CD4-positive, alpha-beta memory T cell (primary cell): ENCODE data around the gene GPR87. TPM values are rescaled to one million over a fixed set of nuclear protein-coding genes. Genes with fewer than 3 reads are reported as not detected.

Experiments used
- CTCF ChIA-PET: fragments of 350-600 bp; sonication (Branson Sonifier 250); formaldehyde crosslinking; loops from one replicate; lab custom pipeline; 2021; ENCODE audit warnings: inconsistent platforms; ENCODE audit not compliant: partially characterized antibody; lab: Charles Lee
- POLR2A ChIA-PET: fragments of 350-600 bp; sonication (Branson Sonifier 250); formaldehyde crosslinking; loops from one replicate; lab custom pipeline; 2021; ENCODE audit not compliant: partially characterized antibody; lab: Charles Lee
- DNase-seq, 5 donors: peaks; one replicate each; pipeline versions ENCODE4 v3.0.0 to v3.0.0-alpha.2; 2020 to 2022; ENCODE audit warnings: mixed read lengths in 1 of 5
- H3K27ac ChIP-seq: one replicate; pipeline ENCODE4 v1.7.0; 2013; ENCODE audit warnings: low read depth, low read length
- H3K27me3 ChIP-seq: 2 replicates; pipeline ENCODE4 v1.7.0; 2013; ENCODE audit warnings: mild to moderate bottlenecking, low read length, moderate library complexity; ENCODE audit not compliant: insufficient read depth
- H3K36me3 ChIP-seq: 2 replicates; pipeline ENCODE4 v1.7.0; 2013; ENCODE audit warnings: mild to moderate bottlenecking, low read length, moderate library complexity; ENCODE audit not compliant: insufficient read depth
- H3K4me1 ChIP-seq: 2 replicates; pipeline ENCODE4 v1.7.0; 2013; ENCODE audit warnings: mild to moderate bottlenecking, low read length, moderate library complexity; ENCODE audit not compliant: insufficient read depth
- H3K4me3 ChIP-seq, 2 donors: one replicate each; pipeline ENCODE4 v1.7.0; 2013; ENCODE audit warnings: low read length in 2 of 2, mild to moderate bottlenecking in 1 of 2
- H3K9me3 ChIP-seq, 2 donors: one replicate each; pipeline ENCODE4 v1.7.0; 2013; ENCODE audit warnings: low read length in 2 of 2, control low read depth in 1 of 2; ENCODE audit not compliant: control insufficient read depth in 1 of 2
- H3K27ac Mint-ChIP-seq, 7 donors: one replicate each; pipeline ENCODE4 v1.8.0; 2020 to 2021; ENCODE audit warnings: mixed read lengths in 7 of 7, mild to moderate bottlenecking in 6 of 7, inconsistent platforms in 3 of 7, moderate library complexity in 3 of 7
- H3K27me3 Mint-ChIP-seq, 2 donors: one replicate each; pipeline ENCODE4 v1.8.0; 2020 to 2021; ENCODE audit warnings: mixed read lengths in 2 of 2
- H3K36me3 Mint-ChIP-seq, 2 donors: one replicate each; pipeline ENCODE4 v1.8.0; 2020 to 2021; ENCODE audit warnings: mixed read lengths in 2 of 2, inconsistent platforms in 1 of 2, mild to moderate bottlenecking in 1 of 2
- H3K4me1 Mint-ChIP-seq, 4 donors: one replicate each; pipeline ENCODE4 v1.8.0; 2020 to 2021; ENCODE audit warnings: mixed read lengths in 4 of 4, mild to moderate bottlenecking in 1 of 4
- H3K4me3 Mint-ChIP-seq, 8 donors: one replicate each; pipeline ENCODE4 v1.8.0; 2020 to 2021; ENCODE audit warnings: mixed read lengths in 8 of 8, mild to moderate bottlenecking in 7 of 8, moderate library complexity in 6 of 8, inconsistent platforms in 3 of 8
- H3K9me3 Mint-ChIP-seq, 8 donors: one replicate each; pipeline ENCODE4 v1.8.0; 2020 to 2021; ENCODE audit warnings: mixed read lengths in 8 of 8, mild to moderate bottlenecking in 5 of 8, inconsistent platforms in 3 of 8, moderate library complexity in 1 of 8
- intact Hi-C: fragments of 100-400 bp; cut with micrococcal nuclease; formaldehyde crosslinking; loops from one replicate; pipeline ENCODE4 v1.15.1; 2023
- polyA plus RNA-seq, 2 donors: library from polyadenylated mRNA; unstranded; fragments of 300-500 nt; fragmentation: Illumina TruSeq; gene quantifications; one replicate each; pipeline ENCODE4 v1.2.3, GENCODE V29; 2021
- total RNA-seq, 2 experiments: library from RNA; stranded (reverse); gene quantifications; one replicate each; pipeline ENCODE4 v1.2.3, GENCODE V29; 2021

Gene GPR87
- total and polyA plus RNA-seq, 4 experiments from 2014 or later: not detected

- H3K36me3 Mint-ChIP-seq: no peaks in the 10 kb centered on the region
- no peaks in the 10 kb centered on the region for H3K9me3 ChIP-seq
- peaks cover 2 to 8% (median 4%) of the 10 kb centered on the region in 4 donors for H3K4me1 Mint-ChIP-seq
- peak overlapping the region in 4 of 8 donors; percentile 1 to 69 (median 12) for H3K4me3 Mint-ChIP-seq
- no peaks in the 10 kb centered on the region for H3K4me1 ChIP-seq
- H3K4me3 ChIP-seq: no peak overlapping the region
- H3K27me3 Mint-ChIP-seq: peaks cover 7 to 9% of the 10 kb centered on the region in 2 donors
- ChIA-PET POLR2A (no interaction called here), CTCF (interaction anchor here (0.6 to 4.6 kb wide), 12 partner anchors 10 to 166 kb away, joined by 3 to 34 read pairs (median 5); no protein-coding TSS in a partner anchor)
- intact Hi-C loops: loop anchor here (5.0 kb wide), 1 partner anchor 36 kb away; no protein-coding TSS in a partner anchor
- no peaks in the 10 kb centered on the region for H3K36me3 ChIP-seq
- H3K27me3 ChIP-seq: no peaks in the 10 kb centered on the region
- H3K27ac Mint-ChIP-seq: no peak overlapping the region
- H3K9me3 Mint-ChIP-seq: no peaks in the 10 kb centered on the region
- H3K27ac ChIP-seq: no peak overlapping the region
- DNase-seq: peak in 2 of 5 donors; percentile 2 to 35
Observed at GRCh38 chr3:151328298-151328995, 11.8 kb upstream of the GPR87 start.

- Histone ChIP-seq H3K4me1 (no peaks in the 10 kb centered on the region), H3K36me3 (no peaks in the 10 kb centered on the region), H3K27me3 (no peaks in the 10 kb centered on the region), H3K9me3 (no peaks in the 10 kb centered on the region), H3K4me3 (no peak overlapping the region), H3K27ac (no peak overlapping the region)
- ChIA-PET CTCF (interaction anchor here (0.6 to 4.6 kb wide), 14 partner anchors 9 to 448 kb away, joined by 3 to 34 read pairs (median 5); no protein-coding TSS in a partner anchor), POLR2A (no interaction called here)
- Mint-ChIP-seq H3K4me1 (peaks cover 2 to 8% (median 4%) of the 10 kb centered on the region in 4 donors), H3K27me3 (peaks cover 7 to 8% of the 10 kb centered on the region in 2 donors), H3K4me3 (no peak overlapping the region), H3K27ac (no peak overlapping the region), H3K36me3 (no peaks in the 10 kb centered on the region), H3K9me3 (no peaks in the 10 kb centered on the region)
- intact Hi-C loops: loop anchor here (1.0 to 5.0 kb wide), 3 partner anchors 35 to 159 kb away; no protein-coding TSS in a partner anchor
- peak in 2 of 5 donors; percentile 4 to 11 for DNase-seq
Observed at GRCh38 chr3:151327571-151328198, 11.1 kb upstream of the GPR87 start.

GRCh38 chr3:151322511-151322910 lies 5.9 kb upstream of the GPR87 start:
- H3K36me3 ChIP-seq: no peaks in the 10 kb centered on the region
- no peaks in the 10 kb centered on the region for H3K9me3 ChIP-seq
- intact Hi-C loops: no loop called here
- Mint-ChIP-seq H3K4me1 (no peaks in the 10 kb centered on the region), H3K4me3 (no peak overlapping the region), H3K27me3 (peaks cover 0 to 11% of the 10 kb centered on the region in 2 donors), H3K36me3 (no peaks in the 10 kb centered on the region), H3K9me3 (no peaks in the 10 kb centered on the region), H3K27ac (no peak overlapping the region)
- DNase-seq: no peak
- POLR2A ChIA-PET: no interaction called here
- no peak overlapping the region for H3K4me3 ChIP-seq
- no peak overlapping the region for H3K27ac ChIP-seq
- CTCF ChIA-PET: no interaction called here
- H3K27me3 ChIP-seq: no peaks in the 10 kb centered on the region
- no peaks in the 10 kb centered on the region for H3K4me1 ChIP-seq

- ChIA-PET CTCF (interaction anchor here (1.0 kb wide), 1 partner anchor 154 kb away, joined by 6 read pairs; no protein-coding TSS in a partner anchor), POLR2A (no interaction called here)
- no peak overlapping the region for H3K27ac ChIP-seq
Observed at GRCh38 chr3:151321526-151321925, 4.9 kb upstream of the GPR87 start.

GRCh38 chr3:151320131-151320530 lies 3.5 kb upstream of the GPR87 start:
- CTCF ChIA-PET: no interaction called here
- POLR2A ChIA-PET: no interaction called here
- Mint-ChIP-seq H3K9me3 (no peaks in the 10 kb centered on the region), H3K4me1 (peaks cover 0 to 5% (median 0%) of the 10 kb centered on the region in 4 donors), H3K36me3 (no peaks in the 10 kb centered on the region), H3K27ac (no peak overlapping the region), H3K27me3 (peaks cover 1 to 6% of the 10 kb centered on the region in 2 donors), H3K4me3 (no peak overlapping the region)
- Histone ChIP-seq H3K36me3 (no peaks in the 10 kb centered on the region), H3K27me3 (no peaks in the 10 kb centered on the region), H3K4me3 (no peak overlapping the region), H3K4me1 (no peaks in the 10 kb centered on the region), H3K27ac (no peak overlapping the region), H3K9me3 (no peaks in the 10 kb centered on the region)
- DNase-seq: no peak
- intact Hi-C loops: no loop called here

More at GRCh38 chr3:151321526-151321925, 4.9 kb upstream of the GPR87 start:
- DNase-seq: no peak
- H3K4me1 ChIP-seq: no peaks in the 10 kb centered on the region
- H3K36me3 Mint-ChIP-seq: no peaks in the 10 kb centered on the region
- no peaks in the 10 kb centered on the region for H3K9me3 ChIP-seq
- H3K27ac Mint-ChIP-seq: no peak overlapping the region
- H3K27me3 ChIP-seq: no peaks in the 10 kb centered on the region
- H3K4me3 ChIP-seq: no peak overlapping the region
- H3K27me3 Mint-ChIP-seq: peaks cover 0 to 11% of the 10 kb centered on the region in 2 donors
- intact Hi-C loops: no loop called here
- no peak overlapping the region for H3K4me3 Mint-ChIP-seq
- H3K36me3 ChIP-seq: no peaks in the 10 kb centered on the region
- H3K4me1 Mint-ChIP-seq: peaks cover 0 to 3% (median 0%) of the 10 kb centered on the region in 4 donors
- no peaks in the 10 kb centered on the region for H3K9me3 Mint-ChIP-seq

- Mint-ChIP-seq H3K36me3 (no peaks in the 10 kb centered on the region), H3K9me3 (no peaks in the 10 kb centered on the region), H3K27ac (no peak overlapping the region), H3K4me3 (no peak overlapping the region), H3K4me1 (peaks cover 0 to 5% (median 0%) of the 10 kb centered on the region in 4 donors), H3K27me3 (peaks cover 4 to 6% of the 10 kb centered on the region in 2 donors)
- H3K36me3 ChIP-seq: no peaks in the 10 kb centered on the region
- CTCF ChIA-PET: no interaction called here
- H3K4me3 ChIP-seq: no peak overlapping the region
- H3K9me3 ChIP-seq: no peaks in the 10 kb centered on the region
- DNase-seq: no peak
- POLR2A ChIA-PET: no interaction called here
- H3K4me1 ChIP-seq: no peaks in the 10 kb centered on the region
- no peaks in the 10 kb centered on the region for H3K27me3 ChIP-seq
- no peak overlapping the region for H3K27ac ChIP-seq
- intact Hi-C loops: no loop called here
Observed at GRCh38 chr3:151319628-151320027, 3.0 kb upstream of the GPR87 start.

GRCh38 chr3:151318991-151319390 lies 2.4 kb upstream of the GPR87 start:
- CTCF ChIA-PET: interaction anchor here (1.8 kb wide), 1 partner anchor 9 kb away, joined by 5 read pairs; no protein-coding TSS in a partner anchor
- H3K4me3 ChIP-seq: no peak overlapping the region
- POLR2A ChIA-PET: no interaction called here
- no peak overlapping the region for H3K27ac ChIP-seq
- Mint-ChIP-seq H3K27me3 (peaks cover 4 to 6% of the 10 kb centered on the region in 2 donors), H3K9me3 (no peaks in the 10 kb centered on the region), H3K4me1 (peaks cover 0 to 5% (median 0%) of the 10 kb centered on the region in 4 donors), H3K36me3 (no peaks in the 10 kb centered on the region), H3K4me3 (no peak overlapping the region), H3K27ac (no peak overlapping the region)
- H3K27me3 ChIP-seq: no peaks in the 10 kb centered on the region
- H3K36me3 ChIP-seq: no peaks in the 10 kb centered on the region
- no peak for DNase-seq
- intact Hi-C loops: no loop called here
- no peaks in the 10 kb centered on the region for H3K4me1 ChIP-seq
- no peaks in the 10 kb centered on the region for H3K9me3 ChIP-seq
